GM12878 (cell line): ENCODE data around the gene PRPSAP1. TPM values are rescaled to one million over a fixed set of nuclear protein-coding genes. Genes with fewer than 3 reads are reported as not detected.

Experiments used
- ATAC-seq: fragments of 200-7000 bp; cut with Tn5 transposase; 3 replicates; pipeline ENCODE4 v1.9.1; 2020; ENCODE audit warnings: mild to moderate bottlenecking, moderate library complexity
- BruUV-seq: library from RNA; stranded (reverse); fragments of 400-500 nt; replicated peaks from 2 replicates; lab custom pipeline; 2021; lab: Mats Ljungman, UMichigan
- CTCF ChIA-PET: fragments of 300-600 bp; sonication (Branson Sonifier 250); formaldehyde crosslinking; extraction: SDS; loops from one replicate; lab custom pipeline; 2021; ENCODE audit warnings: inconsistent platforms; lab: Yijun Ruan, JAX
- POLR2A ChIA-PET: fragments of 350-600 bp; formaldehyde crosslinking; extraction: SDS; loops from one replicate; lab custom pipeline; 2021; ENCODE audit warnings: inconsistent platforms; lab: Charles Lee
- RAD21 ChIA-PET: fragments of 300-600 bp; sonication (Branson Sonifier 250); formaldehyde crosslinking; loops from one replicate; lab custom pipeline; 2023; ENCODE audit warnings: antibody characterized with exemption; ENCODE audit not compliant: unreplicated experiment; lab: Charles Lee
- SMC1A ChIA-PET: fragments of 300-600 bp; sonication (Branson Sonifier 250); formaldehyde crosslinking; loops from one replicate; lab custom pipeline; 2023; ENCODE audit not compliant: unreplicated experiment, uncharacterized antibody; lab: Charles Lee
- DNase-seq: peaks from one replicate; pipeline ENCODE4 v3.0.0-alpha.2; 2011; ENCODE audit warnings: low read depth, low spot score
- FAIRE-seq: peaks from 3 replicates; lab custom pipeline; 2011; peaks lifted over from hg19 to GRCh38; lab: Jason Lieb, UNC
- H2AFZ ChIP-seq: 2 replicates; pipeline ENCODE4 v1.6.0; 2011; ENCODE audit warnings: low read depth, low read length, control low read depth; ENCODE audit not compliant: control insufficient read depth
- H3K27ac ChIP-seq: 2 replicates; pipeline ENCODE4 v1.5.1; 2011; ENCODE audit warnings: control low read depth; ENCODE audit not compliant: control insufficient read depth, insufficient read depth
- H3K27me3 ChIP-seq, 2 experiments: replicated peaks in 1 of 2; 2 replicates each; pipeline versions ENCODE4 v1.6.0 to v1.6.1; 2011; ENCODE audit warnings: low read length in 1 of 2; ENCODE audit not compliant: control insufficient read depth in 2 of 2, insufficient read depth in 2 of 2
- H3K36me3 ChIP-seq, 2 experiments: 2 replicates each; pipeline ENCODE4 v1.5.1; 2011; ENCODE audit warnings: low read length in 1 of 2; ENCODE audit not compliant: control insufficient read depth in 2 of 2, insufficient read depth in 2 of 2
- H3K4me1 ChIP-seq: 2 replicates; pipeline ENCODE4 v1.6.1; 2011; ENCODE audit warnings: mild to moderate bottlenecking, low read length, moderate library complexity, mixed read lengths; ENCODE audit not compliant: control insufficient read depth, insufficient read depth
- H3K4me2 ChIP-seq: 2 replicates; pipeline ENCODE4 v1.6.0; 2011; ENCODE audit warnings: control low read depth; ENCODE audit not compliant: control insufficient read depth, insufficient read depth
- H3K4me3 ChIP-seq: fragments of 200-600 bp; sonication (generic); 2 replicates; pipeline ENCODE4 v1.5.1; 2016
- H3K79me2 ChIP-seq: 2 replicates; pipeline ENCODE4 v1.6.0; 2011; ENCODE audit warnings: low read length; ENCODE audit not compliant: control insufficient read depth, insufficient read depth
- H3K9ac ChIP-seq: 2 replicates; pipeline ENCODE4 v1.8.0; 2011; ENCODE audit warnings: low read length, control low read depth, mixed read lengths; ENCODE audit not compliant: control insufficient read depth, insufficient read depth
- H3K9me3 ChIP-seq: replicated peaks from 3 replicates; pipeline ENCODE4 v1.5.1; 2011; ENCODE audit warnings: mild to moderate bottlenecking, low read length; ENCODE audit not compliant: control insufficient read depth, insufficient read depth
- H4K20me1 ChIP-seq: 2 replicates; pipeline ENCODE4 v1.6.0; 2011; ENCODE audit not compliant: control insufficient read depth, insufficient read depth
- CEBPB ChIP-seq, 2 experiments: fragments of 150-350 bp in 1 of 2; IDR thresholded peaks; 2 replicates each; pipeline ENCODE4 v1.6.1; 2012 to 2014; ENCODE audit warnings: low read depth in 2 of 2, low read length in 2 of 2, borderline replicate concordance in 1 of 2, inconsistent platforms in 1 of 2
- ELK1 ChIP-seq: IDR thresholded peaks from 2 replicates; pipeline ENCODE4 v1.6.1; 2012; ENCODE audit warnings: low read depth, low read length, improper control_type of control experiment
- MAX ChIP-seq: IDR thresholded peaks from 2 replicates; pipeline ENCODE4 v1.6.1; 2012; ENCODE audit warnings: low read depth, low read length, improper control_type of control experiment
- MEF2A ChIP-seq: IDR thresholded peaks from 2 replicates; pipeline ENCODE4 v1.6.1; 2011; ENCODE audit warnings: low read depth, mild to moderate bottlenecking, low read length, moderate library complexity; ENCODE audit not compliant: insufficient read depth
- STAT3 ChIP-seq: IDR thresholded peaks from 2 replicates; pipeline ENCODE4 v1.6.1; 2011; ENCODE audit warnings: low read depth, low read length, improper control_type of control experiment
- ZBED1 ChIP-seq: IDR thresholded peaks from 2 replicates; pipeline ENCODE4 v1.6.1; 2016; ENCODE audit warnings: borderline replicate concordance
- ZBTB4 ChIP-seq: fragments of 450-650 bp; formaldehyde crosslinking; IDR thresholded peaks from 2 replicates; pipeline ENCODE4 v1.4.0; 2022; ENCODE audit warnings: mild to moderate bottlenecking, moderate library complexity
- ZNF207 ChIP-seq: fragments of 450-650 bp; IDR thresholded peaks from 2 replicates; pipeline ENCODE4 v1.6.1; 2014; ENCODE audit warnings: antibody characterized with exemption, mild to moderate bottlenecking, borderline replicate concordance
- WGBS: methylation state at CpG from one replicate; pipeline ENCODE4 v1.1.6; 2016; ENCODE audit warnings: low lambda C conversion rate; ENCODE audit not compliant: insufficient replicate concordance, insufficient coverage; ENCODE audit errors: missing lambda C conversion rate; 5-methylcytosine and 5-hydroxymethylcytosine counted together
- in situ Hi-C: fragments of 300-500 bp; cut with MboI; formaldehyde crosslinking; loops from 9 replicates; pipeline ENCODE4 v1.14.3; 2018; ENCODE audit warnings: mixed read lengths
- intact Hi-C: fragments of 100-400 bp; cut with micrococcal nuclease; formaldehyde crosslinking; loops from one replicate; pipeline ENCODE4 v1.14.2; 2022; ENCODE audit not compliant: unreplicated experiment
- polyA plus RNA-seq, 11 experiments: library from polyadenylated mRNA; depleted of rRNA in 4 of 11; unstranded in 6 of 11; stranded (reverse) in 5 of 11; fragments of >200 nt; fragmentation: Nextera tagmentation in 4 of 11; fragmentation: Illumina TruSeq in 1 of 11; extraction: Ambion mirVana in 4 of 11; extraction: Trizol in 1 of 11; gene quantifications; 1 replicate in 1 of 11; 2 replicates in 10 of 11; pipeline versions ENCODE4 v1.2.1 to v1.2.3, GENCODE V29; 2011 to 2016; ENCODE audit warnings: inconsistent platforms in 2 of 11, missing spikeins in 2 of 11, low read depth in 1 of 11
- total RNA-seq, 4 experiments: library from RNA; depleted of rRNA in 3 of 4; stranded (reverse); fragments of >200 nt in 3 of 4; fragmentation: Illumina TruSeq in 1 of 4; extraction: Trizol in 1 of 4; gene quantifications; 2 replicates each; pipeline versions ENCODE4 v1.2.1 to v1.2.3, GENCODE V29; 2013 to 2021

PRPSAP1 gene
- total and polyA plus RNA-seq, 10 of the 15 experiments (the other 5 are each of a cell fraction or from before 2014, with no cell fraction given) = 15.8 to 84.2 (median 44.2) TPM

- TF ChIP-seq ZBED1 = no peak
These were observed 43.5 kb upstream of the PRPSAP1 start (continued) for GRCh38 chr17:76397184-76397583.

- intact Hi-C loops = no loop called here
- CTCF ChIA-PET = interaction anchor here (0.6 to 5.3 kb wide), 5 partner anchors 12 to 94 kb away, joined by 3 to 135 read pairs (median 4); partner anchors contain the start of gene SPHK1
- H3K36me3 ChIP-seq = peaks cover 26 to 52% of the 10 kb centered on the region in 2 experiments
- H2AFZ ChIP-seq = no peak overlapping the region
- 97% methylated on average over 15 of the region's 15 CpGs for WGBS
- no peak overlapping the region for H3K4me2 ChIP-seq
- no peak for TF ChIP-seq ZBTB4 (CRISPR knock-in tag)
- no peak for TF ChIP-seq MAX
- TF ChIP-seq ELK1 = no peak
- no peak for TF ChIP-seq STAT3
- TF ChIP-seq MEF2A = no peak
- no peak for TF ChIP-seq ZNF207
- no peak for TF ChIP-seq CEBPB (IDR thresholded peaks at IDR 0.05; ENCODE audit: borderline replicate concordance in 1 of 2, low read depth in 2 of 2, low read length in 2 of 2)
- ATAC-seq (no peak), FAIRE-seq (no peak), DNase-seq (no peak)
- no peaks in the 10 kb centered on the region for H3K4me1 ChIP-seq
- no TSS peak for BruUV-seq
- no peaks in the 10 kb centered on the region for H4K20me1 ChIP-seq
- H3K9ac ChIP-seq = no peak overlapping the region
- no peak overlapping the region for H3K27ac ChIP-seq
- H3K27me3 ChIP-seq = no peaks in the 10 kb centered on the region
- RAD21 ChIA-PET = interaction anchor here (4.3 kb wide), 1 partner anchor 92 kb away, joined by 37 read pairs; no protein-coding TSS in a partner anchor
- in situ Hi-C loops = loop anchor here (5.0 kb wide), 1 partner anchor 94 kb away; no protein-coding TSS in a partner anchor
- POLR2A ChIA-PET = no interaction called here
- H3K9me3 ChIP-seq = no peaks in the 10 kb centered on the region
- no peaks in the 10 kb centered on the region for H3K79me2 ChIP-seq
- SMC1A ChIA-PET = interaction anchor here (1.1 to 3.6 kb wide), 2 partner anchors 10 to 92 kb away, joined by 5 to 31 read pairs; no protein-coding TSS in a partner anchor
- no peak overlapping the region for H3K4me3 ChIP-seq
These were observed 42.3 kb upstream of the PRPSAP1 start for GRCh38 chr17:76395980-76396379.
